ENCODE results near the gene CERS4. TPM values are rescaled to one million over a fixed set of nuclear protein-coding genes. Genes with fewer than 3 reads are reported as not detected.

The CERS4 gene
- total RNA-seq, 1 donor from 2014 or later, result 2.1 TPM

DNA sequence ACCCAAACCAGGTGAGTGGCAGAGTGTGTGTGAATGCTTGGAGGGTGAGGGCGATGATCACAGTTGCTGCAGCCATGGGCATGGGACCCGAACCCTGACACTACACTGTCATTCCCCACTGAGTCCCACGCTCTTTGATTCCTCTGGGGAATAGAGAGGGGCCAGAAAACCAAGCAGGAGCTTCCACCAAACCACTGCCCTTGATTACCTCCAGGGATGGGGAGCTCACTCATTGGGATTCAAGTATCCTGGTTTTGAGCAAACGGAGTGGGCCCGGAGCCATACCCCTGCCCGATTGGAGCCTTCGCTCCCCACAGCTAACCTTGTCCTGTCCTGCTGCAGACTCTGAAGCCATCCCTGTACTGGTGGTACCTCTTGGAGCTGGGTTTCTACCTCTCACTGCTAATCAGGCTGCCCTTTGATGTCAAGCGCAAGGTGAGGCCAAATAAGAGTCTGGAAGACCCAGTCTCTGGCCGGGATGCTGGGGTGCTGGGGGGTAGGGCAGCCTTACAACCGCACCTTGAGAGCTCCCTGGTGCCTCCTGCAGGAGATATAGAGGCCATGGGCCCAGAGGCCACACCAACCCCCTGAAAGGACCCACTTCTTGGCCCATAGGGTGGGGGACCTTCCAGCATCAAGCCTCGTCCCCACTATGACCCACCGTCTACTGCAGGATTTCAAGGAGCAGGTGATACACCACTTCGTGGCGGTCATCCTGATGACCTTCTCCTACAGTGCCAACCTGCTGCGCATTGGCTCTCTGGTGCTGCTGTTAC, 47.3 kb downstream of the CERS4 start:
- DNase-seq (ENCODE audit: low read depth) (no peak), FAIRE-seq (no peak)
- TF ChIP-seq CTCF (IDR thresholded peaks at IDR 0.05; ENCODE audit: insufficient read depth, low read length, severe bottlenecking), result no peak
- Histone ChIP-seq H3K4me3 (ENCODE audit: low read depth, low read length) (no peak overlapping the region), H3K36me3 (ENCODE audit: control insufficient read depth, insufficient read depth, low read length) (no peaks in the 10 kb centered on the region), H3K27me3 (ENCODE audit: control insufficient read depth, insufficient read depth, low read length) (no peaks in the 10 kb centered on the region)

DNA sequence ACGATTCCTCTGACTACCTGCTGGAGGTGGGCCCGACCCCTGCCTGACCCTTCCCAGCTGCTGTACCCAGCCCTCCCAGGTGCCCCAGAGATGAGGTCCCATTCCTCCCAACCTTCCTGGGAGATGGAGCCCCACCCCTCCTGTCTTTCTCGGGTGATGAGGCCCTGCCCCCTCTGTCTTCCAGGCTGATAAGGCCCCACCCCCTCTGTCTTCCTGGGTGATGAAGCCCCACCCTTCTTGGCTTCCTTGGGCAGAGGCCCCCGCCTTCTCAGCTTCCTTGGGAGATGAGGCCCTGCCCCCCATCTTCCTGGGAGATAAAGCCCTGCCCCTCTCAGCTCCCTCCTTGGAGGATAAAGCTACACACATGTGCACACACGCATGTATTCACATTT, 47.9 kb downstream of the CERS4 start:
- no peak overlapping the region for H3K4me3 ChIP-seq (ENCODE audit: low read depth, low read length)
- H3K27me3 ChIP-seq (ENCODE audit: control insufficient read depth, insufficient read depth, low read length), result no peaks in the 10 kb centered on the region
- no peak for TF ChIP-seq CTCF (IDR thresholded peaks at IDR 0.05; ENCODE audit: insufficient read depth, low read length, severe bottlenecking)
- FAIRE-seq (no peak), DNase-seq (ENCODE audit: low read depth) (no peak)
- H3K36me3 ChIP-seq (ENCODE audit: control insufficient read depth, insufficient read depth, low read length), result no peaks in the 10 kb centered on the region

DNA sequence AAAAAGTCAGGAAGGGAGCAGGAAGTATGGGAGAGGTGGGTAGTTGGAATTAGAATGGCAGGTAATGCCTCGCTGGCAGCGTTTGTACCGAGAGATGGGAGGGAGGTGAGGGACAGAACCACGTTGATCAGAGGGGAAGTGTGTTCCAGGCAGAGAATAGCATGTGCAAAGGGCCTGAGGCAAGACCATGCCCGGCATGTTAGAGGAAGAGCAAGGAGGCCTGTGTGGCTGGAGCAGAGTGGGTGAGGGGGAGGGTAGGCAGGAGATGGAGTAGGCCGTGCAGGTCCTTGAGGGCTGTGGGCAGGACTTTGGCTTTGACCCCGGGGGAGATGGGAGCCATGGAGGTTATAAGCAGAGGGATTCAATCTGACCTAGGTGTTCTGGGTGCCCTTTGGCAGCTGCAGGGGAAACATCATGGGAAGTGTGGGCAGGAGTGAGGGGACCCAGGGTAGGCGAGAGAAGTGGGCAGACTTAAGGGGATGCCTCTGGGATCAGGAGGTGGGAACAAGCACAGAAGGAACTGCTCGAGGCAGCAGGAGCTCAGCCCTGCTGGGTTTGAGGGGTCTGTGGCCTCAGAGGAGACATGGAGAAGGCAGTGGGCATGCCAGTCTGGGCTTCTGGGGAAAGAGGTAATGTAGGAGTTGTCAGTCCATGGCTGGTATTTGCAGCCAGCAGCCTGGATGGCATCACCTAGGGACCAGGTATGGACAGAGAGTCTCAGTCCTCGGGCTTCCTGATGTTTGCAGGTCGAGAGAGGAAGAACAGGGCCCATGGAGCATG, 50.2 kb downstream of the CERS4 start:
- DNase-seq (ENCODE audit: low read depth) (no peak), FAIRE-seq (peak; percentile 23)
- Histone ChIP-seq H3K27me3 (ENCODE audit: control insufficient read depth, insufficient read depth, low read length) (no peaks in the 10 kb centered on the region), H3K36me3 (ENCODE audit: control insufficient read depth, insufficient read depth, low read length) (no peaks in the 10 kb centered on the region), H3K4me3 (ENCODE audit: low read depth, low read length) (no peak overlapping the region)
- no peak for TF ChIP-seq CTCF (IDR thresholded peaks at IDR 0.05; ENCODE audit: insufficient read depth, low read length, severe bottlenecking)

GRCh38 chr19:8259922-8260247, 50.7 kb downstream of the CERS4 start:
- FAIRE-seq, result no peak
- Histone ChIP-seq H3K4me3 (ENCODE audit: low read depth, low read length) (no peak overlapping the region), H3K36me3 (ENCODE audit: control insufficient read depth, insufficient read depth, low read length) (no peaks in the 10 kb centered on the region), H3K27me3 (ENCODE audit: control insufficient read depth, insufficient read depth, low read length) (no peaks in the 10 kb centered on the region)
- DNase-seq (ENCODE audit: low read depth), result no peak
- TF ChIP-seq CTCF (IDR thresholded peaks at IDR 0.05; ENCODE audit: insufficient read depth, low read length, severe bottlenecking), result no peak

DNA sequence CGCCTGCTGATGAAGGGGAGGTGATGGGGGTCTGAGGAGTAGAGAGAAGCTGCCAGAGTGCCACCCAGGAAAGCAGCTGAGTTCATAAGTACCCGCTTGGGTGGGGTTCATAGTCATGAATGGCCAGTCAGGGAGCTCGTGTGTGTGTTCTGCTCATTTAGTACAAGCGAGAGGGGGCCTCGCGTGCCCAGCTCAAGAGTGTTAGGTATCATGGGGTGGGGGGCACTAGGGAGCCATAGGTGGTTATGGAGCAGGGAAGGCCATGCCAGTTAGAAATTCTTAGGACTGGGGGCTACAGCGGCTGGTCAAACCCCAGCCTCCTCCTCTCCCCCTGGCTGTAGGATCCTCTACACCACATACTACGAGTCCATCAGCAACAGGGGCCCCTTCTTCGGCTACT, 52.2 kb downstream of the CERS4 start:
- no peak for FAIRE-seq
- no peaks in the 10 kb centered on the region for H3K36me3 ChIP-seq (ENCODE audit: control insufficient read depth, insufficient read depth, low read length)
- H3K27me3 ChIP-seq (ENCODE audit: control insufficient read depth, insufficient read depth, low read length), result no peaks in the 10 kb centered on the region
- DNase-seq (ENCODE audit: low read depth), result no peak
- TF ChIP-seq CTCF (IDR thresholded peaks at IDR 0.05; ENCODE audit: insufficient read depth, low read length, severe bottlenecking), result no peak
- H3K4me3 ChIP-seq (ENCODE audit: low read depth, low read length), result no peak overlapping the region

Data from bronchial epithelial cell (primary cell).